ENCODE measurements around the gene CACNB1. TPM values are rescaled to one million over a fixed set of nuclear protein-coding genes. Genes with fewer than 3 reads are reported as not detected.
A peak's percentile ranks its signal among the peaks of the same experiment; 100 is the strongest.

The CACNB1 gene
- total RNA-seq, 2 donors from 2014 or later, result 3.6 to 13.4 TPM

DNA sequence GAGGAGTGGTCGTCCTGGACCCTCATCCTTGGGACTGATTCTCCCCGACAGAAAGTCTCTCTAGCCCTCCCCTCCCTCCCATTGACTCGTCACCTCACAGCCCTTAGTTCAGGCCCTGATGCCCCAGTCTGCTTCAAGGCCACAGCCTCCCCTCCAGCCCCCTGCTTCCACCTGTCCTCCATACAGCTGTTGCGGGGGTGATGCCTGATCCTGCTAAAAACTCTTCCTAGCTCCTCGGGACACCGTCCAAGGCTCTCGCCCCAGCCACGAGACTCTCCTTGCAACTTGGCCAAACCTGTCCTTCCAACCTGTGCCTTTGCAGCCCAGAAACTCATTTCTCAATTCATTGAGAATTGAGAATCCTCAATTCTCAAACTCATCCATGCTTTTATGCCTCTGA lies 21.4 kb upstream of the CACNB1 start:
- TF ChIP-seq, protein P1, sequence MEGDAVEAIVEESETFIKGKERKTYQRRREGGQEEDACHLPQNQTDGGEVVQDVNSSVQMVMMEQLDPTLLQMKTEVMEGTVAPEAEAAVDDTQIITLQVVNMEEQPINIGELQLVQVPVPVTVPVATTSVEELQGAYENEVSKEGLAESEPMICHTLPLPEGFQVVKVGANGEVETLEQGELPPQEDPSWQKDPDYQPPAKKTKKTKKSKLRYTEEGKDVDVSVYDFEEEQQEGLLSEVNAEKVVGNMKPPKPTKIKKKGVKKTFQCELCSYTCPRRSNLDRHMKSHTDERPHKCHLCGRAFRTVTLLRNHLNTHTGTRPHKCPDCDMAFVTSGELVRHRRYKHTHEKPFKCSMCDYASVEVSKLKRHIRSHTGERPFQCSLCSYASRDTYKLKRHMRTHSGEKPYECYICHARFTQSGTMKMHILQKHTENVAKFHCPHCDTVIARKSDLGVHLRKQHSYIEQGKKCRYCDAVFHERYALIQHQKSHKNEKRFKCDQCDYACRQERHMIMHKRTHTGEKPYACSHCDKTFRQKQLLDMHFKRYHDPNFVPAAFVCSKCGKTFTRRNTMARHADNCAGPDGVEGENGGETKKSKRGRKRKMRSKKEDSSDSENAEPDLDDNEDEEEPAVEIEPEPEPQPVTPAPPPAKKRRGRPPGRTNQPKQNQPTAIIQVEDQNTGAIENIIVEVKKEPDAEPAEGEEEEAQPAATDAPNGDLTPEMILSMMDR (IDR thresholded peaks at IDR 0.05), result no peak
- H3K9me3 ChIP-seq, result no peaks in the 10 kb centered on the region
- no peaks in the 10 kb centered on the region for H3K36me3 ChIP-seq
- no peaks in the 10 kb centered on the region for H3K4me1 ChIP-seq
- no peaks in the 10 kb centered on the region for H3K27me3 ChIP-seq
- DNase-seq (ENCODE audit: low spot score), result no peak
- no peak overlapping the region for H3K4me3 ChIP-seq
- no peak overlapping the region for H3K27ac ChIP-seq

DNA sequence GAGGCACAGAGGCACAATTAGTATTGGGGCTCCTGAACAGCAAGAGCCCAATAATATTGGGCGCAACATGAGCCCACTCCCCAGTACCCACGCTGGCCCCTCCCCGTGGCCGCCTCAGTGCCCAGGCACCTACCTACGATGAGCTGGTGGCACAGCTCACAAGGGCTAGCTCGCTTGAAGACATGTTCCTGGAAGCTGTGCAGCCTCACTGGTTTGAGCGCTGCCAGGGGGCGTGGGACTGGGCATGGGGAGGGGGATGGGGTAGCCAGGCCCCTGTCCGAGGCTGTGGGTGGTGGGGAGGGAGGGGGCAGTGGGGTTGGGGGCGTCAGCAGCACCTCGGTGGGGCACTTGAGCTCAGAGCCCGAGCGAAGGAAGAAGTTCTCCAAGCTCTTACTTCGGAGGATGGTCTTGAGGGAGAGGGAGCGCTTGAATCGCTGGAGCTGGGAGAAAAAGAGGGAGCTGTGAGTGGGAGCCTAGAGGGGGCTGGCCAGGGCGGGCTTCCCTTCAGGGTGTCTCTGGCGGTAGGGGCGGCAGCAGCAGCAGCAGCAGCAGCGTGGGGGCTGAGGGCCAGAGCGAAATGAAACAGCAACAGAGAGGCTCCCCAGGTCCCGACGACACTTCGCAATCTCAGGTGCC lies 20.4 kb upstream of the CACNB1 start:
- peaks cover 0 to 2% of the 10 kb centered on the region in 2 donors for H3K4me1 ChIP-seq
- DNase-seq (ENCODE audit: low spot score), result no peak
- TF ChIP-seq, protein P1 (IDR thresholded peaks at IDR 0.05), result no peak

DNA sequence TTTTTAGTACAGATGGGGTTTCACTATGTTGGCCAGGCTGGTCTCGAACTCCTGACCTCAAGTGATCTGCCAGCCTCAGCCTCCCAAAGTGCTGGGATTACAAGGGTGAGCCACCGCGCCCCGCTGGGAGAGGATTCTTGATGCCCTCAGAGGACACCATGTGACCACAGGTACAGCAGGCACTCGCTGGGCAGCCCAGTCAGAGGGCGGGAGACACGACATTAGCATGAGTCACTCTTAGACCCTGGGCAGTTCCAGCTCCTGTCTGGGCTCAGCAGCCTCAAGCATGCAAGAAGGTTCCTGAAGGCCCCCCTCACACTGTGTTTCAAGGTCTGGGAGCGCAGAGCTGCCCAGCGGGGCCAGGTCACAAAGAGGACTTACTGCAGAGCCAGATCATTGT lies 16.4 kb upstream of the CACNB1 start:
- TF ChIP-seq, protein P1 (IDR thresholded peaks at IDR 0.05), result no peak
- no peak for DNase-seq (ENCODE audit: low spot score)
- Histone ChIP-seq H3K36me3 (no peaks in the 10 kb centered on the region), H3K4me3 (no peak overlapping the region), H3K27me3 (no peaks in the 10 kb centered on the region), H3K4me1 (peaks cover 0 to 25% of the 10 kb centered on the region in 2 donors), H3K9me3 (no peaks in the 10 kb centered on the region), H3K27ac (no peak overlapping the region)

More for the DNA sequence above, 20.4 kb upstream of the CACNB1 start:
- H3K36me3 ChIP-seq, result no peaks in the 10 kb centered on the region
- no peaks in the 10 kb centered on the region for H3K27me3 ChIP-seq
- H3K9me3 ChIP-seq, result no peaks in the 10 kb centered on the region
- H3K27ac ChIP-seq, result no peak overlapping the region
- H3K4me3 ChIP-seq, result no peak overlapping the region

DNA sequence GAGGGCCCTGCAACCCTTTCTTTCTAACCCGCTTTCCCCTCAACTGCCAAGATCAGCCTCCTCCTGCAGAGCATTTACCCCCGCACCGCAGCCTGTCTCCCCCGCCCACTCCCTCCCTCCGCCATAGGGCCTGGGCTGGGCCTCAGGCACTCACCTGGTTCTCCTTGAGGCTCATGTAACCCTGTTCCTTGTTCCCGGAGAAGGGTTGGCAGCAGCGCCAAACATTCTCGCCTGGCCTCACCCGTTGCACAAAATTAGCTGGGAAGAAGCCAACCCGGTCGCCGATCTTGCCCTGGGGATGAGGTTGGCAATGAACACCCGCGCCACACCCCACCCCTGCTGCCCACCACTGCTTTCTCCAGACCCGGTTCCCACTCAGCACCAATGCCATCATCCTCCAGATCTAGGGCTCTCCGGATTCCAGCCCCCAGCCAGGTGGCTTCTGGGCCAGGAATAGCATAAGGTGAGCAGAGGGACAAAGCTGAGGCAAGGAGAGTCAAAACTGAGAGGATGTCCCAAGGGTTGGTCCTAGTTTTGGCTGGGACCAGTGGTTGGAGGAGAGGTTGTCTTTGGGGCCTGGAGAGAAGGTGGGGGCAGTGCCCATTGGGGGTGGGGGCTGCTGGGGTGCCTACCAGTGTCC lies 15.5 kb upstream of the CACNB1 start:
- Histone ChIP-seq H3K4me1 (peaks cover 0 to 31% of the 10 kb centered on the region in 2 donors), H3K36me3 (no peaks in the 10 kb centered on the region), H3K27me3 (no peaks in the 10 kb centered on the region), H3K9me3 (no peaks in the 10 kb centered on the region), H3K4me3 (no peak overlapping the region), H3K27ac (no peak overlapping the region)
- TF ChIP-seq, protein P1 (IDR thresholded peaks at IDR 0.05), result no peak
- no peak for DNase-seq (ENCODE audit: low spot score)

- Histone ChIP-seq H3K4me3 (no peak overlapping the region), H3K27me3 (no peaks in the 10 kb centered on the region), H3K36me3 (no peaks in the 10 kb centered on the region), H3K27ac (peak overlapping the region in 1 of 2 donors; percentile 11), H3K9me3 (no peaks in the 10 kb centered on the region), H3K4me1 (peaks cover 0 to 31% of the 10 kb centered on the region in 2 donors)
- TF ChIP-seq, protein P1 (IDR thresholded peaks at IDR 0.05), result no peak
- no peak for DNase-seq (ENCODE audit: low spot score)
These were observed 14.8 kb upstream of the CACNB1 start for GRCh38 chr17:39212195-39212810.

All from right atrium auricular region (tissue), 2 donors.